Measurements from ENCODE around the gene TIMM10B.

The TIMM10B gene

DNA sequence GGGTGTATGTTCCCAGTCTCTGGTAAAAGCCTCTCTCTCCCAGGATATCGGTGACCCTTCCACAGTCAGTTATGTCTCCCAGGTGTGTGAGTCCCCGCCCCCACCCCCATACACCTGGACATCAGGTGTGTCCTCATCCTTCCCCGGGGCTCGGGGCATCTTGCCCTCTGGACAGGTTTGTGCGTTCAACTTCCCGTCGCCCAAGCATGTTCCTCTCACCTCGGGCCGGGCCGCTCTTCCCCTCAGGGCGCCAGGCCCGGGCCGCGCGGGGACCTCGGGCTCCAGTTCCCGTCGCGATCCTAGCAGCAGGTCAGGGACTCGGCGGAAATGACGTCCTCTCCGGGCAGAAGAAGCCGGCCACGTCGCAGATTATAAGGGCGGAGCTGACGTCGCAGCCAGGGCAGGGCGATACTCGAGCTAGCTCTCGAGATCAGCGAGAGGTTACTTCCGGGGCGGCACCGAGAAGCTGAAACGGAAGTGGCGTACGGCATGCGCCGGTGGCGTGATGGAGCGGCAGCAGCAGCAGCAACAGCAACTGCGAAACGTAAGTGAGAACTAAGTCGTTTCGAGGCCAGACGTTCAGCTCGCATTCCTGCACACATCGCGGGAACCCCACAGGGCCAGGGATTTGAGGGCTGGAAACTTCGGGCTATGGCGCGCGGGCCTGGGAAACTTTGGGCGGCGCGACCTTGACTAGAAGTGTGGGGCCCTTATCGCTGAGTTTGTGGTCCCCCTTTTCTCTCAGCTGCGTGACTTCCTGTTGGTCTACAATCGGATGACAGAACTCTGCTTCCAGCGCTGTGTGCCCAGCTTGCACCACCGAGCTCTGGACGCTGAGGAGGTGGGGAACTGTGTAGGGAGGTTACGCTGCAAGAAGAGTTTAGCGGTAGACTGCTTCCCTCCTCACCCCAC, at the start of gene TIMM10B, which contains the start of gene ARFIP2:
Gene TIMM10B (plus strand): TSS at position 490 of the 912 bp plus-strand sequence. CDS start 16 bp downstream, at position 506.
Gene ARFIP2 (minus strand): TSS at position 320 of the 912 bp plus-strand sequence. CDS start 910 bp downstream, outside the sequence.
- DNase-seq: peak; percentile 78

DNA sequence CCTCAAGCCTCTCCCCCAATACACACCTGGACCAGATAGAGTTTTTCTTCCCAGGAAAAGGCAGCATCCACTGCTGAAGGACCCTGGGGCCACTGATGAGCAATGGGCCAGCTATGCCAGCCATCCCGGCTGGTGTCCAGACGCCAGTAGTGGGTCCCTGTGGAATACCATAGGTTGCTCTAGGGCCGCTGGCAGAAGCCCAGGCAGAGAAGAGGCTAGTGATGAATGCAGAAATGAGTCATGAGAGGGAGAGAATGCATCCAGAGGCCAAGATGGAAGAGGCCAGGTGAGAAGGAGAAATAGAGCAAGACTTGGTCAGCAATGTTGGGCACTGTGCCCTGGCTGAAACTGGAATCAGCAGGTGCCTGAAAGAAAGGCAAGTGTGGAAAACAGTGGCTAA, 49.4 kb upstream of the TIMM10B start:
- no peak for DNase-seq

DNA sequence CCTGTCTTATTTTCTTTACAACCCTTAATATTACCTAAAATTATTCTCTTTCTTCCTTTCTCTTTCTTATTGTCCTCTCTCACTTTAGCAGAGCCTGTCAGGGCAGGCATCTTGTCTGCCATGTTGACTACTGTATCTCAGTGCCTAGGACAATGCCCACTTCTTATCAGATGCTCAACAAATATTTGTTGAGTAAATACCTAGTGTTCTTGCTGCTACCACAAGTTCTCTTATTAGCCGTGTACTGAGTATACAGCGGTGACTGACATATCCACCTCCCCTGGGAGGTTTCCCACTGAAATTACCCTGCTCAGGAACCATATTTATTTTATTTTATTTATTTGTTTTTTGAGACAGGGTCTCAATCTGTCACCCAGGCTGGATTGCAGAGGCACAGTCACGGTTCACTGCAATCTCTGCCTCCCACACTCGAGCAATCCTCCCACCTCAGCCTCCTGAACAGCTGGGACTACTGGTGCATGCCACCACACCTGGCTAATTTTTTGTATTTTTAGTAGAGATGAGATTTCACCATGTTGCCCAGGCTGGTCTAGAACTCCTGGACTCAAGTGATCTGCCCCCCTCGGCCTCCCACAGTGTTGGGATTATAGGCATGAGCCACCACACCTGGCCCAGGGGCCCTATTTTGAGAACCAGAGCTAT, 47.2 kb upstream of the TIMM10B start:
- DNase-seq: no peak

DNA sequence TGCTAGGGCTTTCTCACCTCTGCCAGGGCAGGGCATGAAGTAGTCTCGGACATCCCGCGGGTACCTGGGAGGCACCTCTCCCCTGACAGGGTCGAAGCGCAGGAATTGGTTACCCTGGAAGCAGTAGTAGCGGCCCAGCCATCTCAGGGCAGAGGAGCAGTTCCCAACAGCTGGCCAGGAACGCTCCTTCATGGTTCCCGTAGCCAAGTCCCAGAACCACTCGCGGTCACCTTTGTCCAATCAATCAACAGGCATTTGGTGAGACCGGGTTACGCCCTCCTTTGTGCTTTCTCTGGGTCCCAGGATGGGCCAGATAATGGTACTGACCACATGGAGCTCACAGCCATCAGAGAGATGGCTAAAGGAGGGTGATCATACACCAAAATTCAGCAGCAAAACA, 43.9 kb upstream of the TIMM10B start:
- no peak for DNase-seq

DNA sequence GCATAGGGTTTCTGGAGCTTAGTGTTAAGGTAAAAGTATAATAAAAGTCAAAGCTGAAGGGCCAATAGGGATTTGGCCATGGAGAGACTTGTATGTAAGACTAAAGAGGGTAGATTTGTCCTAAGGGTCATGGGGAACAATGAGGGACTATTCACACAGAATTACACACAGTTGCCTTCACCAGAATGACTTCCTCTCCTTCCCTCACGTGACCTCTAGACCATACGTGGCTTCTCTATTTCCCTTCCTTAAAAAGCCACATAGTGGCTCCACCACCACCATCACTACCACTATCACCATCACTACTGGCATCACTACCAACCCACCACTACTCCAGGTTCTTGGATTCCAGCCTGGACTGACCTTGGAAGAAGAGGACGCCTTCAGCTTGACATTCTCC, 43.3 kb upstream of the TIMM10B start:
- DNase-seq: no peak

- no peak for DNase-seq
Observed at GRCh38 chr11:6438979-6439571, 42.2 kb upstream of the TIMM10B start.

- no peak for DNase-seq
Observed at GRCh38 chr11:6440906-6441358, 40.4 kb upstream of the TIMM10B start, which contains the start of gene HPX. HPX (minus strand) TSS chr11:6440987; CDS start chr11:6440963, 24 bp downstream.

- DNase-seq: no peak
Observed at GRCh38 chr11:6442441-6442840, 38.9 kb upstream of the TIMM10B start.

DNA sequence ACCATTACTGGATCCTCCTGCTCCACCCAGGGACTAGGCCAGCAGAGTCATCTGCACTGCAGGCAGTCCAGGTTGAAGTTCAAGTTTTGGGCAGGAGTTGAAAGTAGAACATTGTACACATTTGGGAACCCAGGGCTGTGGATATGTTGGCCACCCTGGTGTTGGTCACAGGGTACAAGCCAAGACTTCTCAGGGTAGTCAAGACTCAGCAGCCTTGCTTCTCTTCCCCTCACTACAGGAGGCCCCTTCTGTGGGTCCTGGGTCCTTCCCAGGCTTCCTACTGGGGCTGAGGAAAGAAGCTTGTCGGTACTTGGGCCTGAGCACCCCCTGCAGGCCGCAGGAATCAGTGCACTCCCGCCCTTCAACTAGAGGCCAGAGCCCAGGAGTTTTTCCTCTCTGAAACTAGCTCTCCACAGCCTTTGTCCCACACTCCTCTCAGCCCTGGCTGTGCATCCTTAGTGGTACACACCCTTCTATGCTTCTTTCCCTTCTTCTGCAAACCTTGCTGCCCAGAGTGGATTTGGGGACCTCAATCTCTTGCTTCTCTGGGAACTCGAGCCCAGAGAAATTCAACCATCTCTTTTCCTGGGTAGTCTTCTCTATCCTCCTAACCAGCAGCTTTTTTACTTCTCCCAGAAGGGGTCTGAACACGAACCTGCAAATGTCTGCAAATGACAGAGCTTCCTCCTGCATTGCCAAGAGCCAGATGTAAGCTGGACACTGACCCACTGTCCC, 37.9 kb upstream of the TIMM10B start:
- DNase-seq: no peak

DNA sequence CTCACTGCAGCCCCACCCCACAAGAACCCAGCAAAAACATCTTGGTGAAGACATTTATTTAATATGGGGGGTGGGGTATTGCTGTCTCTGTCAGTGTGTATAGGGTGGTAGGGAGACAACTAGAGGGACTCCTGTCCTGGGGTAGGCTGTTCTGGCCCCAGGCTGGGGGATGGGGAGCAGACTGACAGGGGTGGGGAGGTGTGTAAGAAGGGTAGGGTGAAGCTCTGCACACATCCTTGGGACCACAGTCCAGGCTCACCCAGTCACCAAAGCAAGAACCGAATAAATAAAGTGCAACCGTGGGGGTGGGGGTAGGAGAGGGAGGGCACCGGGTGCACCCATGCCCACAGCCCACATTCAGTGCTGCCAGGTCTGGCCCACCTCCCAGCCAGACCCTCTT, 32.7 kb upstream of the TIMM10B start:
- no peak for DNase-seq

DNA sequence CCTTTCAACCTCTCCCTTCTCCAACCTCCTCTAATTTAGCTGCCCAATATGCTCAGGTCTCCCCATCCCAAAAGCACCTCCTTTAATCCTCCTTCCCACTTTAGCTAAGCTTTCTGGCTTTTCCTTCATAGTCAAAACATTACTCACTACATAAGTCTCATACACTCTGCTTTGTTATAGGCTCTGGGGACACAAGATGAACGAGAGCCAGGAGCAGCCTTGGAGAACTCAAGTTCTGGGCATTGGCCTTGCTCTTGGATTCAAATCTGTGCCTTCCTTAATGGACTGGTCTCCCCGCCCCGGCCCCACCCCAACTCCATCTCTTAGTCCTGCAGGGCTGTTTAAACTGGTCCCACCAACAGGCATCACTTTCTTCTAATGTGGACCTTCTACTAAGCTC, 29.1 kb upstream of the TIMM10B start:
- no peak for DNase-seq

- DNase-seq: no peak
Observed at GRCh38 chr11:6453152-6453551, 28.1 kb upstream of the TIMM10B start.

DNA sequence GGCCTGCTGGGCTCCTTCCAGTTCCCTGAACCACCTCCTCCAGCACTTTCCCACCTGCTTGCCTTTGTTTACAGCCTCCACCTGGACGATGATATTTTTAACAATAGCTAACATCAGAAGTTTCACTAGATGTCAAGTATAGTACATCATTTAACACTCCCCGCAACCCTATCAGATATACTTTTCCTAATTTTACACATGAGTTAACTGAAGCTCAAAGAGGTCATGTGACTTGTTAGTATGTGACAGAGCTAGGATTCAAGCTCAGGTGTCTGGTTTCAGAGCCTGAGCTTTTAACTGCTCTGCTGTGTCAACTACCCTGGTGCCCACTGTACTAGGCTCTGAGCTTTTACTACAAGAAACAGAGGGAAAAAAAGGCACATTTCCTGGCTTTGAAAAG, 26.2 kb upstream of the TIMM10B start:
- DNase-seq: no peak

- no peak for DNase-seq
Observed at GRCh38 chr11:6456361-6457073, 24.8 kb upstream of the TIMM10B start.

- no peak for DNase-seq
Observed at GRCh38 chr11:6457581-6458320, 23.6 kb upstream of the TIMM10B start.

DNA sequence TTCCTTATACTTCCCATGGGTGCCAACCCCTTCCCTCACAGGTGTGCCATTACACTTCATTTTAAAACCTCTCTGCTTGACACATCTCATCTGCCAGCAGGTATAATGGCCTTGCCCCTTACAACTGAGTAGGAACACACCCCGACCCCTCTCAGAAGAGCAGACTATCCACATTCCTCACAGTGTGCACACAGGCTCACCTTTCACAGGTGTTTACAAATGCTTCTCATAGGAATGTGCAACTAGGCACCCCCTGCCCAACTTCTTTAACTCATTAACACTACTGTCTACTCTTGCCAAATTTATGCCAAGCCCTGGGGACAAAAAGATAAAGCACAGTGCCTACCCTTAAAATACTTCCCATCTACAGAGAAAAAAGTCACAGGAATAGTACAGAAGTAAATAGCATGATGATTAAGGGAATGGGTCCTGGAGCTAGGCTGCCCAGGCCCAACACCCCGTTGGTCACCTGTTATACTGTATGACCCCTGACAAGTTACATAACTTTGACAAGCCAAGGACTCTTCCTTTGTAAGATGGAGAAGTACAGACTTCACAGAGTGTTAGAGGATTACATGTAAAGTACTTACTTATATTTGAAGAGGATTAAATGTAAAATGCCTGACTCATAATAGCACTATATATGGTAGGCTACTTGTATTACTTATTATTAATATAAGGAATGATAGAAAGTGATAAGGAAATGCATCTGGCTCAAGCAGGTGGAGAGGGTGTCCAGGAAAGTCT, 22.8 kb upstream of the TIMM10B start:
- no peak for DNase-seq

GRCh38 chr11:6459099-6459450, 22.2 kb upstream of the TIMM10B start:
- no peak for DNase-seq

GRCh38 chr11:6468712-6469495, 12.4 kb upstream of the TIMM10B start:
- DNase-seq: no peak

GRCh38 chr11:6469599-6469998, 11.7 kb upstream of the TIMM10B start:
- no peak for DNase-seq

- DNase-seq: no peak
Observed at GRCh38 chr11:6472934-6473333, 8.4 kb upstream of the TIMM10B start.
